Transverse colon (tissue), 4 donors: ENCODE measurements around the gene FER1L5. TPM values are rescaled to one million over a fixed set of nuclear protein-coding genes. Genes with fewer than 3 reads are reported as not detected.

Source experiments
- DNase-seq: peaks from one replicate; pipeline ENCODE4 v3.0.0-alpha.2; 2019
- H3K27ac ChIP-seq, 4 donors: fragments of 200-600 bp; sonication (generic); 2 replicates each; pipeline ENCODE4 v1.5.1; 2016 to 2018; ENCODE audit warnings: inconsistent platforms in 4 of 4
- H3K27me3 ChIP-seq: fragments of 200-600 bp; sonication (generic); 2 replicates; pipeline ENCODE4 v1.5.1; 2017; ENCODE audit warnings: inconsistent platforms
- H3K36me3 ChIP-seq, 4 donors: fragments of 200-600 bp; sonication (generic); 2 replicates each; pipeline ENCODE4 v1.5.1; 2017 to 2019; ENCODE audit warnings: inconsistent platforms in 4 of 4
- H3K4me1 ChIP-seq, 4 donors: fragments of 200-600 bp; sonication (generic); 2 replicates each; pipeline ENCODE4 v1.5.1; 2017 to 2020; ENCODE audit warnings: inconsistent platforms in 4 of 4
- H3K4me3 ChIP-seq, 4 donors: fragments of 200-600 bp; sonication (generic); 1 replicate in 1 of 4; 2 replicates in 3 of 4; pipeline versions ENCODE4 v1.5.1 to v1.6.1; 2017 to 2019; ENCODE audit warnings: inconsistent platforms in 4 of 4
- H3K9me3 ChIP-seq, 2 donors: fragments of 200-600 bp; sonication (generic); 2 replicates each; pipeline ENCODE4 v1.5.1; 2017 to 2019; ENCODE audit warnings: inconsistent platforms in 2 of 2
- CTCF ChIP-seq, 5 experiments: fragments of 200-600 bp in 3 of 5; fragments of 450-650 bp in 2 of 5; sonication (generic) in 3 of 5; IDR thresholded peaks; 1 replicate in 2 of 5; 2 replicates in 3 of 5; pipeline ENCODE4 v1.5.1; 2016 to 2017; ENCODE audit warnings: antibody characterized with exemption in 5 of 5, inconsistent platforms in 3 of 5, mild to moderate bottlenecking in 2 of 5, moderate library complexity in 1 of 5
- EP300 ChIP-seq: sonication (generic); formaldehyde crosslinking; IDR thresholded peaks from one replicate; pipeline ENCODE4 v1.6.1; 2017; ENCODE audit warnings: antibody characterized with exemption, low read depth
- POLR2A ChIP-seq: fragments of 450-650 bp; IDR thresholded peaks from one replicate; pipeline ENCODE4 v1.6.1; 2016; ENCODE audit warnings: antibody characterized with exemption, mild to moderate bottlenecking, moderate library complexity
- POLR2AphosphoS5 ChIP-seq, 3 donors: sonication (generic); formaldehyde crosslinking; IDR thresholded peaks; one replicate each; pipeline ENCODE4 v1.6.1; 2016; ENCODE audit warnings: antibody characterized with exemption in 3 of 3
- WGBS, 2 donors: methylation state at CpG; one replicate each; pipeline ENCODE4 v1.1.5; 2018; ENCODE audit warnings: low coverage in 1 of 2; 5-methylcytosine and 5-hydroxymethylcytosine counted together
- in situ Hi-C, 4 donors: fragments of 200-750 bp; cut with MboI; loops; one replicate each; pipeline versions ENCODE4 v1.15.0 to v1.15.1; 2017; ENCODE audit warnings: low sequenced_read_pairs in 3 of 4, low pct_ligation_motif_present in 1 of 4, low pct_unique_long_range_greater_than_20kb in 1 of 4
- intact Hi-C: fragments of 100-400 bp; cut with DNase I; formaldehyde crosslinking; loops from one replicate; pipeline ENCODE4 v1.15.1; 2023; ENCODE audit warnings: low total_unique reads
- total RNA-seq, 4 donors: library from RNA; depleted of rRNA; stranded (reverse); fragments of >200 nt; gene quantifications; one replicate each; pipeline ENCODE4 v1.1.0, GENCODE V29; 2016

The FER1L5 gene
- total RNA-seq, 4 donors from 2014 or later: not detected

GRCh38 chr2:96747061-96747617 lies 104.6 kb downstream of the FER1L5 start:
- 57 to 61% methylated on average over 6 of the region's 6 CpGs for WGBS, 2 donors
- Histone ChIP-seq H3K4me1 (no peaks in the 10 kb centered on the region), H3K27ac (no peak overlapping the region), H3K36me3 (no peaks in the 10 kb centered on the region), H3K4me3 (no peak overlapping the region), H3K27me3 (no peaks in the 10 kb centered on the region), H3K9me3 (no peaks in the 10 kb centered on the region)
- in situ Hi-C loops (no loop called here), intact Hi-C loops (no loop called here)
- no peak for TF ChIP-seq POLR2A
- TF ChIP-seq POLR2AphosphoS5 (IDR thresholded peaks at IDR 0.05): no peak
- no peak for TF ChIP-seq CTCF (IDR thresholded peaks at IDR 0.05)
- TF ChIP-seq EP300: no peak
- DNase-seq: no peak

GRCh38 chr2:96751800-96752199 lies 109.2 kb downstream of the FER1L5 start:
- Histone ChIP-seq H3K27me3 (no peaks in the 10 kb centered on the region), H3K4me1 (no peaks in the 10 kb centered on the region), H3K9me3 (no peaks in the 10 kb centered on the region), H3K36me3 (no peaks in the 10 kb centered on the region), H3K27ac (no peak overlapping the region), H3K4me3 (no peak overlapping the region)
- in situ Hi-C loops (no loop called here), intact Hi-C loops (loop anchor here (10.0 kb wide), 1 partner anchor 213 kb away; no protein-coding TSS in a partner anchor)
- DNase-seq: no peak
- 85 to 90% methylated on average over 6 to 9 of the region's 9 CpGs for WGBS, 2 donors
- TF ChIP-seq POLR2AphosphoS5 (IDR thresholded peaks at IDR 0.05) (no peak), POLR2A (no peak), CTCF (IDR thresholded peaks at IDR 0.05) (no peak), EP300 (no peak)

GRCh38 chr2:96753661-96754282 lies 111.2 kb downstream of the FER1L5 start:
- H3K36me3 ChIP-seq: no peaks in the 10 kb centered on the region
- H3K27me3 ChIP-seq: no peaks in the 10 kb centered on the region
- intact Hi-C loops: loop anchor here (10.0 kb wide), 1 partner anchor 211 kb away; no protein-coding TSS in a partner anchor
- DNase-seq: no peak
- no peak overlapping the region for H3K27ac ChIP-seq
- peaks cover 0 to 4% (median 1%) of the 10 kb centered on the region in 4 donors for H3K4me1 ChIP-seq
- H3K4me3 ChIP-seq: no peak overlapping the region
- in situ Hi-C loops: no loop called here
- no peaks in the 10 kb centered on the region for H3K9me3 ChIP-seq
- TF ChIP-seq POLR2A (no peak), CTCF (IDR thresholded peaks at IDR 0.05) (no peak), EP300 (no peak), POLR2AphosphoS5 (IDR thresholded peaks at IDR 0.05) (no peak)
- 40 to 53% methylated on average over 1 to 7 of the region's 7 CpGs for whole genome bisulfite sequencing, 2 donors

GRCh38 chr2:96754317-96754716 lies 111.8 kb downstream of the FER1L5 start:
- Histone ChIP-seq H3K36me3 (no peaks in the 10 kb centered on the region), H3K9me3 (no peaks in the 10 kb centered on the region), H3K4me3 (no peak overlapping the region), H3K27ac (no peak overlapping the region), H3K4me1 (peaks cover 0 to 9% (median 6%) of the 10 kb centered on the region in 4 donors), H3K27me3 (no peaks in the 10 kb centered on the region)
- in situ Hi-C loops (no loop called here), intact Hi-C loops (loop anchor here (10.0 kb wide), 1 partner anchor 210 kb away; no protein-coding TSS in a partner anchor)
- TF ChIP-seq POLR2A (no peak), POLR2AphosphoS5 (IDR thresholded peaks at IDR 0.05) (no peak), EP300 (no peak), CTCF (IDR thresholded peaks at IDR 0.05) (no peak)
- no peak for DNase-seq

Other genes with a start within 250 kb of the FER1L5 start
- 1 to 10 TPM in 2 of 4 donors, under 1 TPM in 1, not detected in 1; 0.32 to 7.9 (median 7.0) TPM for gene NEURL3, start 137.4 kb upstream of the FER1L5 start, total RNA-seq
- 100 to 1,000 TPM in 1 of 4 donors, 10 to 100 TPM in 2, 1 to 10 TPM in 1; 9.8 to 113 (median 18.1) TPM for gene ARID5A, start 106.0 kb upstream of the FER1L5 start, total RNA-seq
- gene KANSL3, start 4.5 kb upstream of the FER1L5 start, total RNA-seq: 10 to 100 TPM; 45.6 to 59.9 (median 53.4) TPM
- 10 to 100 TPM; 16.7 to 27.3 (median 19.0) TPM for gene LMAN2L, start 97.3 kb downstream of the FER1L5 start, total RNA-seq
- gene CNNM4, start 118.1 kb downstream of the FER1L5 start, total RNA-seq: 100 to 1,000 TPM in 1 of 4 donors, 10 to 100 TPM in 3; 66.5 to 134 (median 85.7) TPM
- 10 to 100 TPM; 14.2 to 54.3 (median 22.3) TPM for gene CNNM3, start 173.5 kb downstream of the FER1L5 start, total RNA-seq
- gene ANKRD23, start 201.3 kb downstream of the FER1L5 start, total RNA-seq: 10 to 100 TPM in 1 of 4 donors, 1 to 10 TPM in 3; 4.1 to 22.7 (median 7.0) TPM
- gene ANKRD39, start 215.3 kb downstream of the FER1L5 start, total RNA-seq: 10 to 100 TPM in 3 of 4 donors, 1 to 10 TPM in 1; 9.7 to 55.3 (median 12.7) TPM
- 10 to 100 TPM in 3 of 4 donors, 1 to 10 TPM in 1; 3.6 to 23.9 (median 17.4) TPM for gene SEMA4C, start 227.3 kb downstream of the FER1L5 start, total RNA-seq